Activated CD4-positive, alpha-beta T cell treated with anti-CD3 and anti-CD28 coated beads for 24 hours (primary cell): Measurements from ENCODE around the gene CTNND2.

Source experiments
- DNase-seq, 2 donors: peaks; one replicate each; pipeline ENCODE4 v3.0.0-alpha.2; 2020; ENCODE audit warnings: low read depth in 2 of 2

The CTNND2 gene

DNA sequence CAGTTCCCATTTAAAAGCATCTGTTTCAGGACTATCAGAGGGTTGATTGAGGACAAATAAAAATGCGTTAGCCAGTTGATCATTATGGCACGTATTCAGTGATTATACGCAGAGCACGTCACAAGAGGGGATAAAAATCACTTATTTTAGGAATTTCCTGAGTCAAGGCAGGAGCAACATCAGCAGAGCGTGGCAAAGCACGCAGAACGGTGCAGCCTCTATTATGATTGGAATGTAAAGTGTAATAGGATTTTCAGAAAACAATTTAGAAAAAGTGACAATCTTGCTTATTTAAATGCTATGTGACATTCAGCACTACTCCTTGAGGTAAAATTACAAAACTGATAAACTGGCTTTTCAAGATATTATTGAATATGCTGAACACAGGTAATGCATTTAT, 729.7 kb downstream of the CTNND2 start:
- DNase-seq = no peak

DNA sequence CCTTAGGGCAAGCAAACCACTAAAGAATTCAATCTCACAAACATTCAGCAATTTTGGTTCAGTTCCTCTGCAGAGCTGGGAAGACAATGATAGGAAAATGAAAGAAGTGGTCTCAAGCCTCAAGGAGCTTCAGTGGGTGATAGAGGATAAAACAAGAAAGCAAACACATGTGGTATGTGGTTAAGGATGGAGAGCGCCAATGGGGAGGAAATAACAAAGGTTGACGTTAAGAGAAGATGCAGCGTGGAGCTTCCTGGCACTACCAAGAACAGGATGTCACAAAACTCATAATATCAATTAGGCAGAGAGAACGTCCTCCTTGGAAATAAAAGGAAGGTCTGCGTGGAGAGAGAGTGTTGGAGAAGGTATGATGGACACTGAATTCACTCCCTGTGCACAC, 731.8 kb downstream of the CTNND2 start:
- DNase-seq = no peak

DNA sequence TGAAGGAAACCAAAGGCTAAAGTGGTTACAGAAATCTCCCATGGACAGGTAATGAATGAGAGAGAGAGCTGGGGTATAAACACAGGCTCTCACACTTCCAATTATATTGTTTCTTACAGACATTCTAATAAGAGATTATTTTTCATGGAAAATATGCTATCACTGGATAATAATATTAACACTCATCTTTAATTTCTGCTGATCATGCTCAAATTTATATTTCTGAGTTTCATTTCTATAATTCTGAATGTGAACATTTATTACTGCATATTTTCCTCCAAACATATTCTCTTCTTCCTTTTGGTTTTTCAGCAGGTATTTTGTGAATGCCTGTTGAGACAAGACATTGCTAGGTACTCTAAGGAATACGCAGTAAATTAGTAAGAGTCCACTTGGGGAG, 733.0 kb downstream of the CTNND2 start:
- no peak for DNase-seq

DNA sequence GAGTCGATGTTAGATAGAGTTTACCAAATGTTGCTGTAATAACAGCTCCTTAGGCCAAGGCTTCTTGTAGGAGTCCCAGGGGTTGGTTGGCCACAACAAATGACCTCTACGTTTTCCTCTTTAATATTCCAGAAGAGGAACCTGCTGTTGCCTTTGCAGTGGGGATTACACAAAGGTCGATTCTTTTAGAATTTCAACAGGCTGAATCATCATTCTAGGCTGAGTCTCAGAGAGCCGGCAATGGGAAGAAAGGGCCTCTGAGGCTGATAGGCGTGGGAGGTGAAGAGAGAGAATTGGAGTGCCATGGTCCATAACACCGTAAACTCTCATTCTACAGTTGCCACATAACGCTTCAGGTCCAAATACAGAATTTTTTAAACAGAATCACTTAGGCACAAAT, 737.3 kb downstream of the CTNND2 start:
- DNase-seq = no peak

DNA sequence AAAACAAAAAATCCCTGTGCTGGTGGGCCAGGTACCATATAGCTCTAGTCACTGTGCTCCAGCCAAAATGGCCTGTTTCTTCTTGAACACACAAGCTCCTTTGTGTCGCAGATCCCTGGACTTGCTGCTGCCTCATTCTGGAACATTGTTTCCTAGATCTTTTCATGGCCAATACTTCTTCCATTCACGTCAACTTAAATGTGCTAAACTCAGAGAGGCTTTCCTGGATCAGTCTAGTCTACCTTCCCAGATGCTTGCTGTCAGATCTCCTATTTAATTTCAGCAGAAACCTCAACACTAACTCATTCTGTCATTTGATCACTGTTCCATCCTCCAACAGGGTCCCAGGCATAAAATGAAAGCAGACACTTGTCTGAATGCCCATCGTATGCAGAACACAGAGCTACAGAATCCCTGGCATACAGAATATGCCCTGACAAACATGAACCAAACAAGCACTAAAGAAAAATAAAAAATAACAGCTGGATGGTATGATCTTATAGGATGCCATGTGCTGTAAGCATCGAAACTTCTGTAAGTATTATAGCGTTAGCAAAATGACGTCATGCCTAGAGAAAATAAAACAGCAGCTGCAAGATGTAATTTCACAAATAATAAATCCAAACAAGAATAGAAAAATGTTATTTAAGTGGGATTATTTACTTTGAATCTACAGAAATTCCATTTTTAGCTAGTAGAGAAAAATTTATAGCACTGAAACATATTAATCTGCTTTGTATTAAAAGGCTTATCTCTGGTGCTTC, 739.5 kb downstream of the CTNND2 start:
- DNase-seq = no peak

DNA sequence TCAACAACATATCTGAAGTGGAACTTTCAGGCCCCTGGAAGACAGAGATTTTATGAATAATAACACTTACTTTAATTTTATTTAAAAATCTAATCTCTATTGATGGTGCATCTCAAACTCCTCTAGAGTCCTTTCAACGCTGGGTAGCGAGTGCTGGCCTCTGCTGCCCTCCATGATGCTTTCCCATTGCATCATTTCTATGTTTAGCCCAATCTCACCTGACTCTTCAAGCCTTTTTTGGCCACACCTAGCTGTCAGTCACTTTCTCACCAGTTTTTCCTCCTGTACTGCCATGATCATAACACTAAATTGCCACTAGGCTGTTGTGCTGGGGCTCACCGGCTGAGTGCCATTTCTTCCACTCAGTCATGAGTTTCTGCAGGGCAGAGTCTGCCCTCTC, 747.1 kb downstream of the CTNND2 start:
- no peak for DNase-seq

DNA sequence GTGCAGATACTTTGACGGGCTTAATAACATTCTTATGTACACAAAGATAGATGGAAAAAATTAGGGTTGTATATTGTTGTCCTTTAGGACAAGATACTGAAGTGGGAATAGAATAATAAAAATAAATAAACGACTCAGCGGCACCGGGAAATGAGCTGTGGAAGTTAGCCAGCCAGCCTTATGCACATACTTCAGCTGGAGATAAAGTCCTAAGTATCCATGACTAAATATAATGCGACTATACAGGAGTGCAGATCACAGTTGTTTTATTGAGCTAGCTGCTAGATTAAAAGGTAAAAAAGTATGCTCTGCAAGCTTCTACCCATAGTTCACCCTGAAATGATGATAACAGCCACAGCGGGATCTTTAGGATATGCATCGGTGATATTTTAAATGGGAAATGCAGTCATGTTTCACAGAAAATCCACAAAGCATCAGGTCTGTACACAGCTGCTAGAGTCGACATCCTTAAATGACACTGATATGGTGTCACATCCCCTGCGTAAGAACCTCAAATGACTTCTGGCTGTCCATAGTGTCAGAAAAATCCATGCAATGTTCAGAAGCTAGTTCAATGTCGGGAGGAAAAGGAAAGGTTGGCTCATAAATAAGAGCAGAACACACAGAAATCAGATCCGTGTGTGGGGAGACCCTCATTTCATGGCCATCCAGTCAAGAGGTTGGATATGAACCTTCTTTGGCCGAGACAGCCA, 750.4 kb downstream of the CTNND2 start:
- no peak for DNase-seq

DNA sequence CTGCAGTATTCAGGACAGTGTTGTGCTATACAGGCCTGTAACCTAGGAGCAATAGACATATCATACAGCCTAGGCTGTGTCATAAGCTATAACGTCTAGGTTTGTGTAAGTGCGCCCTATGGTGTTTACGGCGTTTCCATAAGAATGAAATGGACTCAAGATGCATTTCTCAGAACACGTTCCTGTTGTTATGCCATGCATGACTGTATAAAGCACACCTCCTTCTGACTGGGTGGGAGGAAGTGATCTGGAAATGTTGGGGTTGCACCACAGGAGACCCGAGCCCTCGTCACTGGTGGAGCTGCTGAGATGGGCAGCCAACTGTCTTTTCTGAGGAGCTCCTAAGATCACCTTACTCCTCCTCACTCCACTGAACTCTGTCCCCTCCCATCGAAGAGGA, 751.9 kb downstream of the CTNND2 start:
- no peak for DNase-seq

DNA sequence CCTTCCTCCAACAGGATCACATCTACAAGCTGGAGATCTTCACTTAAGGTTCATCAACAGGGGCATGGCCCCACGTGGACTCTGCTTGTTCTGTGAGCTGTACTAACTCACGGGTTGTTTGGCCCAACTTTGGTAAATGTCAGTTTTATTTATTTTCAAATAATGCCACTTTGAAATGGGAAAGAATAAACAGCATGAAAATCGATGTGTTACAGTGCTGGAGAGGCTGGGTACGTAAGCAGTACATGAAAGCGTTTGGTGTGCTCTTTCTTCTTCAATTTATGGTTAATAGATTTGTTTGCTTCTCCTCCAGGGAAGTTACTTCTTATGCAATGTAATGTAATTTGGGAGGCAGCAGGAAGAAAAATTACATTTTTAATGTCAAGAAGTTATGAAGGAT, 753.3 kb downstream of the CTNND2 start:
- DNase-seq = no peak

DNA sequence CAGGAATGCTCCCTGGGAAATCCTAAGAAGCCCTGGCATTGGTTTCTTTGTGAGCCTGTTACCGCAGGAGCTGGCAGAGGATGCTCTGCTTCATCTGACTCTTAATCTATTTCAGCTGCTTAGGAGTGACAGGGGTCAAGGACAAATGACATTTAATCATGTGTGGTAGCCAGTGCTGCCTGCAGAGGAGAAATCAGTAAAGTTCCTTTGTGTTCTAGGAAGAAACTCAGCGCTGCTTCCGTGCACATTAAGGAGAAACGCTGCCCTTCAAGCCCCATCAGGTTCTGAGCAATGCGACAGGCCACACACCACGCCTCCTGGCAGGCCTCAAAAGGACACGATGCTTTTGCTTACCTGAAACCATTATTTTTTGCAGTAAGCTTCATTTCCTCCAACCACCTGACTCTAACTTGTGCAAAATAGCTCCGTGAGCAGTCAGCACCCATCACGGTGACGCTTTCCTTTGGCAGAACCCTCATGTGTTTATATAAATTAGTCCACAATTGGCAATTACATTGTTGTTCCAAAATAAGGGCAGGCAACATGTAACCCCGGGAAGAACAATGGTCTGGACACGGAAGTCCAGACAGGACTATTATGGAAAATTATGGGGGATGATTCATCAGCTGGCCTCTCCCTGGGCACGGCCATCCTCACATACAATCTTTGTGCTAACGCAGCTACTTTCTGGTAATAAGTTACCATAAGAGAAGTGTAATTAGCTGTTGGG, 755.3 kb downstream of the CTNND2 start:
- DNase-seq = no peak

DNA sequence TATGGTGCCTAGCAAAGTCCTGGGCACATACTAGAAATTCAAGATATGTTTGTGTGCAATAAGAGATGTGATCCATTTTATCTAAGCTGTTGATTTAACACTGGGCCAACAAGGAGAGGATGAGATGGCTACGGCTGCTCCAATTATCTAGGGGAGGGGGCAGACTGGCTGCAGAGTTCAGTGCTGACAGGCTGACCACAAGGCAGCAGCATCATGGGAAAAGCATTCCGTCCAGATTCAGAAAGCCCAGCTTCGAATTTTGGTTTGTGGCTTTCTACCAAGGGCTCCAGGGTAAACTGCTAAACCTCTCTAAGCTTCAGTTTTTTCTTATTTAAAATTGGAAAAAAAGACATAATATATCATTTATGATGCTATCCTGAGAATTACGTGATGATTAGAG, 758.1 kb downstream of the CTNND2 start:
- DNase-seq = no peak

DNA sequence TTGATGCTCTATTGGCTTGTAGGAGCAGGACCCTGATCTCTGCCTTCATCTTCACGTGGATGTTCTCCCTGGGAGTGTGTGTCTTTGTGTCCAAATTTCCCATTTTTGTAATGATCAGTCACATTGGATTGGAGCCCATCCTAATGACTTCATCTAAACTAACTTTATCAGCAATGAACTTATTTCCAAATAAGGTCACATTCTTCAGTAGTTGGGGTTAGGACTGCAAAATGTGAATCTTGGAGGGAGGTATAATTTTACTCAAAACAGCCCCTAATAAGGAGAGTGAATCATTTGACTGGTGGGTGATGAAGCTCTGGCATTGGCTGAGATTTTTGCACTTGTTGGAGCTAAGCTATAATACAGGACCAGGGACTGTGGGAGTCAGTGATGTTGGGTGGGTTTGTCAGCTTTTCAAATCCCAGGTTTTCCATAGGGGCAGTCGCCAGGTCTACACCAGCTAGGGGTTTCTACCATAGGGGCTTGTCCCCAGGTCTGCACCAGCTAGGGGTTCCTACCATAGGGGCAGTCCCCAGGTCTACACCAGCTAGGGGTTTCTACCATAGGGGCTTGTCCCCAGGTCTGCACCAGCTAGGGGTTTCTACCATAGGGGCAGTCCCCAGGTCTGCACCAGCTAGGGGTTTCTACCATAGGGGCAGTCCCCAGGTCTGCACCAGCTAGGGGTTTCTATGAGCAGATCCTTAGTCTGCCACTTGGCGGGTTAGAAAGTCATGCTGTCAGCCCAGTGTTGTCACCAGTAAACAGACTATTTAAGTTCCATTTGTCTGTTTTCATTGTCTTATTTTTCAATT, 760.6 kb downstream of the CTNND2 start:
- peak in 1 of 2 donors; percentile 30 for DNase-seq

DNA sequence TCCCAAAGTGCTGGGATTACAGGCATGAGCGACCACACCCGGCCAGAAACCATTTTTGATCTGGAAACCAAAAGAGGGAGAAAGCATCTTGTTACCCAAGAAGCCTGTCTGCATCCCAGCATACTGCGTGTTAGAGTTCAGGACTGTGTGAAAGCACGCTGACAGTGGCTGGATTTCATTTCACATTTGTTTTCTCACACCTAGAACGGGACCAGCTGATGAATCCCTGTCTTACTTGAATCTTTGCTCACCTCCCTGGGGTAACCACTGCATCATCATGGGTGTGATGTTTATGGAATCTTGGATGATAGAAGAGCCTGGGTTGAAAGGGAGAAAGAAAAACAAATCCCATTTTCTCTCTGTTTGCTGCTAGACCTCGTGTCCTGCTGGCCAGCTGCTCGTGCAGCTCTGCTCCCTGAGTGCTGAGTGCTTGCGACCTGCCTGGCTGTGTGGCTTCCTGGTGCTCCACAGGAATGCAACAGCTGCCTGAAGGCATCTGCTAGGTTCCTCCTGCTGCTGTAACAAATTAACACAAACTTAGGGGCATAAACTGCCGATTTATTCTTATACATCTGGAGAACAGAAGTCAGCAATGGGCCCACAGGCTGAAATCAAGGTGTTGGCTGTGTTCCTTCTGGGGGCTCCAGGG, 764.9 kb downstream of the CTNND2 start:
- no peak for DNase-seq

DNA sequence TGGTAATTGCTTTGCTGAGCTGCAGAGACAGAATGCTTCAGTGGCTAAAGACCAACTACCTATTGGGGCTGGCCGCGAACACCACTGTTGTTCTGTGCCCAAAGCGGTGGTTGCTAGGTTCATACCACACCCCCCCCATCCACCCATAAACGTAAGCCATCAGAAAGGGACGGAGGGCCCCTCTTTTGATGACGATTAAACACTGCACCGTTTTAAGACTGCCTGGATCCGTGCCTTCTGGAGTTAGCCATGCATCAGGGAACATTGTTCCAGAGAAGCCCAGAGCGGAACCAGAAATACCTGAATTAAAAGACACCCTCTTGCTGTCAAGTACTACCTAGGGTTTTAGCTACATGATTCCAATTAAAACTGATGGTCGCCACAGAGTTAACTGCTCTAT, 774.1 kb downstream of the CTNND2 start:
- DNase-seq = no peak

DNA sequence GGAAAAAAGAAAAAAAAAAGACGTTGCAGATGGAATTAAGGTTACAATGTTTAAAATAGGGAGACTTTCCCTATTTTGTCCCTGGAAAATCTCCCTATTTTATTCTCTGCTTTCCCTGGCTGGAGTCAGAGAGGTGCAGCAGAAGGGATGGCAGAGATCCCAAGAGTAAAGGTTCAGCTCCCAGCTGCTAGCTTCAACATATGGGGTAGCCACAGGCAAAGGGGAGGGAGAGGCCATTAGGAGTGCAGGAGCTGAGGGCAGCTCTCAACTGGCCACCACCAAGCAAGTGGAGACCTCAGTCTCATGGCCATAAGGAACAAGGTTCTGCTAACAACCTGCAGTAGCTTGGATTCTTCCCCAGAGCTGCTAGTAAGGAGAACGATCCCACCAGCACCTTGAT, 776.2 kb downstream of the CTNND2 start:
- no peak for DNase-seq

DNA sequence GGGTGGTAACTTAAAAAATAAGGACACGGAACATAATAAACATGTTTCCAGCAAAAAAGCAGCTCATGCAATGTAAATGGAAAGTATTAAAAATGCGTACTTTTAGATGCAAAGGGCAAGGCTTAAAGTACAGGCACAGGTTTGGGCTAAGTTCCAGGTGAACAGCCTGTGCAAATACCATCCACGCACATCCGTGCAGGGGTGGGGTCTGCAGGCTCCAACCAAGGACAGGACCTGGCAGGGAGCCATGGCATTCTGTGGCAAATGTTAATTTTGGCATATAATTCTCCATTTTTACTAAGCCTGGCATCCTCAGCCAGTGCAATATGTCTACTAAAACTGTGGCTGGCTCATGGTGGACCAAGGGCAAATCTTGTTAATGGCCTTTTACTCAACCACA, 777.4 kb downstream of the CTNND2 start:
- DNase-seq = no peak

DNA sequence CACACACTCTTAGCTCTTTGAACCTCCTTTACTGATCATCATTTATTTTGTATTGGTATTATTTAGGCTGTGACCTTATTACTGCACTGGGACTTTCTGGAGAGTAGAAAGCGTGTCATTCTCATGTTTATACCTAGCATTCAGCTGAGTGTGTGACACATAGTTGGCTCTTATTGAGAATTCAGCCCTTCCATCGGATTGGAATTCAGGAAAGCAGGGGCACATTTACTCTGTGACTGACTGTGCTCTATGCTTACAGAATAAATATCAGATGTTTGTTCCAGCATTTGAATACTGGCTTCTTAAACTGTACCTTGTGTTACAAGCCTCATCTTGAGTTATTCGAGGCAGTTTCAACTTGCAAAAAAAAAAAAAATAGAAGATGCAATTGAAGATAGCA, 782.4 kb downstream of the CTNND2 start:
- DNase-seq = no peak

DNA sequence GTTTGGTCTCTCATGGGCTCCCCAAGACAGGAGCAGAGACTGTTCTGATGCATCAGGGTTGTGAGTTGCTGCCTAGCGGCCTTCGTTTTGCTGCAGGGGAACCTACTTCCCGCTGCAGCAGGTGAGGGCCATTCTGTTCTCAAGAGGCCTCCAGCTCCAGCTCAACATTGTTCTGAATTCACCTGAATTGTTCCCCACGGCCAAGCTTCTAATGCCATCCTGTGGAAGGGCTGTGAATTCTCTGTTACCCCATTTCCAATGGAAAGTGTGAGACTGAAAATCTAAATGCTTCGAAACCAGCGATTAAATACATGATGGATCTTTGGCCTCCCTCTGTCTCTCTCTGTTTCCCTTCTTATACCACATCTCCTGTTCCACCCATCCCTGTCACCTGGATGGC, 794.1 kb downstream of the CTNND2 start:
- no peak for DNase-seq

DNA sequence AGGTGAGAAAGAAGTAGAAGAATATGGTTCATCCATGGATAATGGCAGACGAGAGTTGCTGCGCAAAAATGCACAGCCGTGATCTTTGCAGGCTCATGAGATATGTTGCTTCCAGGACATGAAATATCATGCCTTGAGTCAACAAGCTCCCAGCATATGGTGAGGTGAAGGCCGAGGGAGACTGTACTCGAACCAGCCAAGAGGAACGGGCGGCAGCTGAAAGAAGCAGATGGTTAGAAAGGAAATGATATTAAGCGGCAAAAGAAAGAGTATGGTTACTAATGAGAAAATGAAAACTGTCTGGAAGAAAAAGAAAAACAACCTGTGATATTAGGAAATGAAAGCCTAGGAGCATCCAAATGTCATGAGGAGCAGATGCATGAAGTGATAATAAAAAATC, 798.5 kb downstream of the CTNND2 start:
- no peak for DNase-seq

DNA sequence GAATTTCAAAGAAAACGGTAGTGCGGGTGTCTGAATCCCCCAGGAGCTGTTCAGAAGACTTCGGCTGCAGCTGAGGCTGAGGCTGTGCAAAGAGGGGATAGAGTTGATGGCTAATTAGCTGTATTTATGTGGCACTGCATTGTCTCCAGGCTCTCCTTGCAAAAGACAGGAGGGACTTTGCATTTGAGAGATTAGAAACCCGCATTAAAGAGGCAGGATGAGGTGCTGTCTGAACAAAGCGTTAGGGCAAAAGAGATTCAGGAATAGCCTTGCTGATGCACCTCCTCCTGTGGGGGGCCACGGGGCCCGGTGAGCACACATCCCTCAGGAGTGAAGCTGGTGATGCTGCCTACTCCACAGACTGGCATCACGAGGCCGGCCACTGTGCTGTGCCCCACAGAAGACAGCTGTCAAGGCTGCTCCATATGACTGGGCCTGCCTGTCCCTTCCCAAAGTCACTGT, 799.6 kb downstream of the CTNND2 start:
- DNase-seq = no peak

DNA sequence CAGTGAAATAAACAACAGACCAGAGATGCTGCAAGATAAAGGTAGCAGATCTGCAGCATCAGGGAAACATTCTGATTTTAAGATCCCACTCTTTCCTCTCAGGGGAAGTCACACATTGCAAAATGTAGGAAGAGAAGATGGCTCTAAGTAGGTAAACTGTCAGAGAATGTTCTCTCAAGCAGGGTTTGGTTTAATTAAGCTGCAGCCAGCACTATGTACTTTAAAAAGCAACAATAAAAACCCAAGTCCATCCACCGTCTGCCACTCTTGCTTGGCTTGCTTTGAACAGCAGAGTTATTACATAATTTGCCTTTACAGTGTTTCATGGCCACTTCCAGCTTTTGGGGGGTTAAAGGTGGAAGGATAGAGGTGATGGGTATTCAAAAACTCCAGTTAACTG, 800.0 kb downstream of the CTNND2 start:
- DNase-seq = no peak
